ENCODE results near the gene NEB. TPM values are rescaled to one million over a fixed set of nuclear protein-coding genes. Genes with fewer than 3 reads are reported as not detected.

Gene NEB
- total RNA-seq, 1 experiment from 2014 or later = 0.14 TPM

GRCh38 chr2:151638191-151638933, 95.9 kb downstream of the NEB start:
- Histone ChIP-seq H3K27me3 (ENCODE audit: control insufficient read depth, insufficient read depth, low read length) (no peaks in the 10 kb centered on the region), H3K36me3 (replicated peaks; ENCODE audit: control insufficient read depth, insufficient read depth, low read length) (no peaks in the 10 kb centered on the region), H3K4me3 (ENCODE audit: insufficient read depth, low read depth, low read length) (no peak overlapping the region)
- no peak for DNase-seq

GRCh38 chr2:151637271-151637781, 97.0 kb downstream of the NEB start:
- Histone ChIP-seq H3K27me3 (ENCODE audit: control insufficient read depth, insufficient read depth, low read length) (no peaks in the 10 kb centered on the region), H3K4me3 (ENCODE audit: insufficient read depth, low read depth, low read length) (no peak overlapping the region), H3K36me3 (replicated peaks; ENCODE audit: control insufficient read depth, insufficient read depth, low read length) (no peaks in the 10 kb centered on the region)
- no peak for DNase-seq

GRCh38 chr2:151634736-151635467, 99.4 kb downstream of the NEB start:
- Histone ChIP-seq H3K4me3 (ENCODE audit: insufficient read depth, low read depth, low read length) (no peak overlapping the region), H3K27me3 (ENCODE audit: control insufficient read depth, insufficient read depth, low read length) (no peaks in the 10 kb centered on the region), H3K36me3 (replicated peaks; ENCODE audit: control insufficient read depth, insufficient read depth, low read length) (no peaks in the 10 kb centered on the region)
- no peak for DNase-seq

DNA sequence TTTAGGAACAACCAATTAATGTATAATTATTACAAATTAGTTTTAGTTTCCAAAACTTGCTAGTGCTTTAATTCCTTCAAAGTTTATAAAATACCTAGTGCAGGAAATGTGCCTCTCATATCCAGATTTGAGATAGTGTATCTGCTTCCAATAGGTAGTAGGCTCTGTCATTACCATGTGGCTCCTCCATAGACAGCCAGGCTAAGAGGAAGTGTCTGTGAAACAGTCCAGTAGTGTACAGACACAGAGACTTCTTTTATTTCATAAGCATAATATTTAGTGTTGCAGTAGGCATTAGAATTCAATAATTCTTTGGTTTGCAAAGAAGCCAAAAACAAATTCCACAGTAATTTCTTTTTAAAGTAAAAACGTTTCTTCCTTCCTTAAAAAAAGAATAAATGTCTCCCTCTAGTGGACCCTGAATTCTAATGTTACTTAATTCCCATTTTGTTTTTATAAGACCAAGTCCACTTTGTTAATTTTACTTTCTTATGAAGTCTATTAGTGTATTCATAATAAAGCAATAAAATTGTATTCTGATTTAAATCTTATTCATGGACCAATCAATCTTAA, 101.2 kb downstream of the NEB start:
- Histone ChIP-seq H3K36me3 (replicated peaks; ENCODE audit: control insufficient read depth, insufficient read depth, low read length) (no peaks in the 10 kb centered on the region), H3K27me3 (ENCODE audit: control insufficient read depth, insufficient read depth, low read length) (no peaks in the 10 kb centered on the region), H3K4me3 (ENCODE audit: insufficient read depth, low read depth, low read length) (no peak overlapping the region)
- DNase-seq = no peak

DNA sequence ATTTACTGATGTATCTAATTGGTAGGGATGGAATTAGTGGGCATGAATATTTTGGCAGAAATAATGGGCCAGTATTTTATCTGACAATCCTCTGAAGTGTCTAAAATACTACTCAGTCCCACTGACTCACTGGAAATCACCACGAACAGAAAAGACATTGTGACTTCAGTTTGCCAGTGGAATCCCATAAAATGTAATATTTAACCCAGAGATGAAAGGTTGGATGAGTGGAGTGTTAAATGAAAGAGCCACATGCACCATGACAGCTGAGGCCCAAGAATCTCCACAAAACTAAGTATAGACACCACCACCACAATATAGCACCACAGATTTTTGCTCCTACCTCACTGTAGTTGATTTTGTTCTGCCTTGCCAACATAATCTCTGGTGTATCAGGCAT, 103.9 kb downstream of the NEB start:
- Histone ChIP-seq H3K36me3 (replicated peaks; ENCODE audit: control insufficient read depth, insufficient read depth, low read length) (no peaks in the 10 kb centered on the region), H3K27me3 (ENCODE audit: control insufficient read depth, insufficient read depth, low read length) (no peaks in the 10 kb centered on the region), H3K4me3 (ENCODE audit: insufficient read depth, low read depth, low read length) (no peak overlapping the region)
- DNase-seq = no peak

DNA sequence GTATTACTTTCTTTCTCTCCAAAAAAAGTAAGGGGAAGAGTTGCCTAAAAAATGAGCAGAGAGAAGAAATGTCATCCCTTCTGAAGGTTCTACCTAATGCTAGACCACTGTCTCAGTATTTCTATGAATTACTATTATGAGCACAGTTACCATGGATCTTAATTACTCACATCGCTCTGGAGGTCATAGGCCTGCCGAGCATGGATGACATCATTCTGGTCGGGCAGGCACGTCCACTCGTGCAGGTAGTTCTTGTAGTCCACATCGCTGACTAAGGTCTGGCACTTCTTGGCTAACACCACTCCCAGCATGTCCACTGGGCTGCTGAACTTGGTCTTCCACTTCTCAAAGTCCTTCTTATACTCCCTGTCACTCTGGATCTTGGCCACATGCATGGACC, 106.9 kb downstream of the NEB start:
- DNase-seq = no peak
- H3K36me3 ChIP-seq (replicated peaks; ENCODE audit: control insufficient read depth, insufficient read depth, low read length) = no peaks in the 10 kb centered on the region
- no peaks in the 10 kb centered on the region for H3K27me3 ChIP-seq (ENCODE audit: control insufficient read depth, insufficient read depth, low read length)
- H3K4me3 ChIP-seq (ENCODE audit: insufficient read depth, low read depth, low read length) = no peak overlapping the region

DNA sequence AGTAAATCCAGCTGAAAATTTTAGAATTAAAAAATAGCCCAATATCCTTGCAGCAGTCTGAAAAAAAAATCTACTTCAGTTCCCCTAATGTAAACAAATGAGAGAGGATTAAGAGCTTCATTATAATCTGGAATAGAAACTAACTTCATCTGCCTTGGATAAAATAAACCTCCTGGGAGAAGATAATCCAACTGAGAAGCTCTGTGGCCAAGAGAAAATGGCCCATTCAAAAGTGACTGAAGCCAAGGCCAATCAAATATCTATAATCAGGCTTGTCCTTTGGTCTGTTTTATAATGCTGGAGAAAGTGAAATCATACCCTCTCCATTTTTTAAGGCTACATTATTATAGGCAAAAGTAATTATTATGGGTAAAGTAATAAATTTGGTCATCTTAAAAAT, 110.0 kb downstream of the NEB start:
- Histone ChIP-seq H3K27me3 (ENCODE audit: control insufficient read depth, insufficient read depth, low read length) (no peaks in the 10 kb centered on the region), H3K36me3 (replicated peaks; ENCODE audit: control insufficient read depth, insufficient read depth, low read length) (no peaks in the 10 kb centered on the region), H3K4me3 (ENCODE audit: insufficient read depth, low read depth, low read length) (no peak overlapping the region)
- DNase-seq = no peak

DNA sequence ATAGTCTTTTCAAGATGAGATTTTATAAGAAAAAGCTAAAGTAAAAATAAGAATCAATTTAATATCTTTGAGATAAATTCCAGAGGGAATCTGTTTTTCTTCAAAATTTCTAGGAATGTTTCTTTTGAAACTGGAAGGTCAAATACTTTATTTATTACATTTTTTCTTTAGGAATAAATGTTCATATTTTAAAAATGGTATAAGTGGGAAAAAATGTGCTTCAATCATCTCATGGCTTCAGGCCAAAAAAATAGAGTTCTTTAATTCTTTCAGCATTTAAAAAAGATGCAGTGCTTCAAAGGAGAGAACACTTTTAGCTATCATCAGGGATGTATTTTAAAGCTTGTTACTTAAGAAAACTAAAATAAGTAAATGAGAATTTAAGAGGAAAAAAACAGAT, 110.6 kb downstream of the NEB start:
- H3K27me3 ChIP-seq (ENCODE audit: control insufficient read depth, insufficient read depth, low read length) = no peaks in the 10 kb centered on the region
- no peak overlapping the region for H3K4me3 ChIP-seq (ENCODE audit: insufficient read depth, low read depth, low read length)
- H3K36me3 ChIP-seq (replicated peaks; ENCODE audit: control insufficient read depth, insufficient read depth, low read length) = no peaks in the 10 kb centered on the region
- no peak for DNase-seq

GRCh38 chr2:151620761-151621160, 113.5 kb downstream of the NEB start:
- DNase-seq = no peak
- no peak overlapping the region for H3K4me3 ChIP-seq (ENCODE audit: insufficient read depth, low read depth, low read length)
- no peaks in the 10 kb centered on the region for H3K36me3 ChIP-seq (replicated peaks; ENCODE audit: control insufficient read depth, insufficient read depth, low read length)
- no peaks in the 10 kb centered on the region for H3K27me3 ChIP-seq (ENCODE audit: control insufficient read depth, insufficient read depth, low read length)

DNA sequence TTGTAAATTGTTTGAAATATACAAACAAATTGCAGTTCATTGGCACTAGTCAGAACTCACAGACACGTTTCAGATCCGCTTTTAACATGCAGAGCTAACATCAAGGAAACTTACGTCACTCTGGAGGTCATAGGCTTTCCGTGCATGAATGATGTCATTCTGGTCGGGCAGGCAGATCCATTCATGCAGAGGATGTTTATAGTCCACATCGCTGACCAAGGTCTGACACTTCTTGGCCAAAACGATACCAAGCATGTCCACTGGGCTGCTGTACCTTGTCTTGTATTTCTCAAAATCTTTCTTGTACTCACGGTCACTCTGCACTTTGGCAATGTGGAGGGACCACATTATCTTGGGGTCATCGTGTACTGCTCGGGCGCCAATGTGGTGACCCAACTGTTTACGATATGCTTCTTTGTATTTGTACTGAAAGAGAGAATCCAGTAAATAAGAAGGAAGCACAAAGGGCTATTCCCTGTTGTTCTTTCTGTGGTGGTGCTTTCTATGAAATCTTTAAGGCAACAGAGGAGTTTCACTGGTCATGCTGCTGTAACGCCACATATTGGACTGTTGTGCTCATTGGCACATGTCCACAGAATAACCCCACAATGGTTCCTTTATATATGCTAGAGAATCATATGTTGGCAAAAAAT, 114.8 kb downstream of the NEB start:
- no peaks in the 10 kb centered on the region for H3K27me3 ChIP-seq (ENCODE audit: control insufficient read depth, insufficient read depth, low read length)
- no peak overlapping the region for H3K4me3 ChIP-seq (ENCODE audit: insufficient read depth, low read depth, low read length)
- no peaks in the 10 kb centered on the region for H3K36me3 ChIP-seq (replicated peaks; ENCODE audit: control insufficient read depth, insufficient read depth, low read length)
- no peak for DNase-seq

DNA sequence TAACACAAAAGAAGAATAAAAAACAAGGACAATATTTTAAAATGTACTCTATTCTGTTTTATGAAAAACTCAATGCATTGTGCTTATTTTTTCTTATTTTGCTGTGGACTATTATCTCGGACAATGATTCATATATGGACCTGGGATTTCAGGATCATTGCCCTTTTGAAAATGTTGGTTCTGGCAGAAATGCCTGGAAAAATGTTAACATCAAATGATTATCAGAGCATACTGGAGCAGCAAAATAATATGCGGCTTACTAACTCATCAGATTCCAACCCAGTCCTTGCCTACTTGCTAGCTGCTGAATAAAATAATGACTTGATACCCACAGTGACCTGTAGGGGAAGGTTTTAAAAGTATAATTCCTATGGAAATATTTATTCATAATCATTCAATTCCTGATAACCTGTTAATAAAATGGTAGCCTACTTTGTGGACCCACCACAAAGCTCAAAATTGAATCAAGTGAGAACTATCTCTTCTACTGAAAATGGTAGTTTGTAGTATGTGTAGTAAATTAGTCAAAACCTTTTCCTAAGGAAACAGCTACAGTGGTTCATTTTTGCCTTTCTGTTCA, 117.4 kb downstream of the NEB start:
- Histone ChIP-seq H3K36me3 (replicated peaks; ENCODE audit: control insufficient read depth, insufficient read depth, low read length) (no peaks in the 10 kb centered on the region), H3K4me3 (ENCODE audit: insufficient read depth, low read depth, low read length) (no peak overlapping the region), H3K27me3 (ENCODE audit: control insufficient read depth, insufficient read depth, low read length) (no peaks in the 10 kb centered on the region)
- DNase-seq = no peak

DNA sequence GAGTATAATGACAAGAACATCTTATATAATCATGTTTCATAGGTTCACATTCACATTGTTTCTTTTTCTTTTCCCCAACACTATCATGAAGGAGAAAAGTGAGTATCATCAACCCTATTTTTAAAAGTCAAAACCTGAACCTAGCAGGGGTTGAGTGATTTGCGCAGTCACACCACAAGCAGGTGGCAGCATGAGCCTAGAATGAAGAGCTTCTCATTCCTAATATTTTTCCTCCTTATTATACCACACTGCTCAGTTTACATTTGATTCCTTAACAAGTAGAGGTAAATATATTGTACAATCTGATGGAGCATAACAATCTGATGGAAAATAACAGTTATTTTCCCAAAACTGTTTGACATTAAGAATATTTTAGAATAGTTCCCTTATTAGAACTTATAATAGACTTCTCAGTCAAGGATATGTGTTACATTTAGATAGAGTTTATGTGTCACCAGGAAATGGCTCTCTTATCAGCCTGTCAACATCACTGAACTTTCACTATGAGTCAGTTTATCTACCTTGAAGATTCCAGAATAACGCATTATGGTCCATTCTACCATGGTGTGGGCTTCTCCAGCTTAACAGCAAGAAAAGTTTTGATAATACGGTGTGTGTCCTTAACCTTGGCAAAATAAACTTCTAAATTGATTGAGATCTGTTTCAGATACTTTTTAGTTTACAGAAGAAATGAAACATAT, 119.5 kb downstream of the NEB start:
- no peak for DNase-seq
- H3K4me3 ChIP-seq (ENCODE audit: insufficient read depth, low read depth, low read length) = no peak overlapping the region
- no peaks in the 10 kb centered on the region for H3K36me3 ChIP-seq (replicated peaks; ENCODE audit: control insufficient read depth, insufficient read depth, low read length)
- no peaks in the 10 kb centered on the region for H3K27me3 ChIP-seq (ENCODE audit: control insufficient read depth, insufficient read depth, low read length)

GRCh38 chr2:151614159-151614558, 120.1 kb downstream of the NEB start:
- Histone ChIP-seq H3K36me3 (replicated peaks; ENCODE audit: control insufficient read depth, insufficient read depth, low read length) (no peaks in the 10 kb centered on the region), H3K27me3 (ENCODE audit: control insufficient read depth, insufficient read depth, low read length) (no peaks in the 10 kb centered on the region), H3K4me3 (ENCODE audit: insufficient read depth, low read depth, low read length) (no peak overlapping the region)
- no peak for DNase-seq

DNA sequence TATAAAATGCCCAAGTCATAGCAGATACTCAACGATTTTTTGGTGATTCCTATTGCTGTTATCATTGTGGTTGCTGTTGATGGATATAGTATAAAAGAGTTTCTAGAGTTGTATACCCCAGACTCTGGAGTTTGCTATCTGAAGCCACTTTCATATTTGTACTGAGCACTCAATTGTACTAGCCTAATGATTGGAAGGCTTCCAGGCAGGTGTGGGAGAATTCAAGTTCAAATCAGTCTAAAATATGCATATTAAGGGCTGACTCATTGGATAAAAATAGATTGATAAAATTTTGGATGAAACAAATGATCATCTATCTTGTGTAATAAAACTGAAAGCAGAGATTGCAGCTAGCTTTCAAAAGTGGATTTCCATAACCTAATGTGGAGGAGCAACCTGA, 122.9 kb downstream of the NEB start:
- DNase-seq = no peak
- Histone ChIP-seq H3K4me3 (ENCODE audit: insufficient read depth, low read depth, low read length) (no peak overlapping the region), H3K27me3 (ENCODE audit: control insufficient read depth, insufficient read depth, low read length) (no peaks in the 10 kb centered on the region), H3K36me3 (replicated peaks; ENCODE audit: control insufficient read depth, insufficient read depth, low read length) (no peaks in the 10 kb centered on the region)

All from H7 (cell line).